ENCODE measurements around the gene UBE2Q2.
A peak's percentile ranks its signal among the peaks of the same experiment; 100 is the strongest.
"Not testable (repeated sequence)": the region's sequence is repeated elsewhere in the genome, so short reads cannot be mapped to it uniquely, and the experiment has no call there.

Gene UBE2Q2

GRCh38 chr15:75842722-75843677 lies at the start of gene UBE2Q2:
TSS of gene UBE2Q2 (plus strand) at chr15:75843447. CDS start at chr15:75843667, 220 bp downstream.
- H3K9ac ChIP-seq (ENCODE audit: low read length): peak within 1 kb of the TSS; percentile 80
- H3K27ac ChIP-seq (ENCODE audit: low read depth, low read length): peak within 1 kb of the TSS; percentile 97
- H3K4me3 ChIP-seq (ENCODE audit: low read length): peak within 1 kb of the TSS; percentile 79
- H3K4me1 ChIP-seq (ENCODE audit: control insufficient read depth, insufficient read depth, low read length): peaks cover 13% of the 10 kb centered on the region
- H3K36me3 ChIP-seq (ENCODE audit: control insufficient read depth, insufficient read depth, low read length): no peaks in the 10 kb centered on the region
- H3K27me3 ChIP-seq (ENCODE audit: control insufficient read depth, insufficient read depth, low read length): no peaks in the 10 kb centered on the region

- Histone ChIP-seq H3K4me1 (ENCODE audit: control insufficient read depth, insufficient read depth, low read length) (no peaks in the 10 kb centered on the region), H3K36me3 (ENCODE audit: control insufficient read depth, insufficient read depth, low read length) (no peaks in the 10 kb centered on the region), H3K4me3 (ENCODE audit: low read length) (no peak overlapping the region), H3K27me3 (ENCODE audit: control insufficient read depth, insufficient read depth, low read length) (no peaks in the 10 kb centered on the region), H3K9ac (ENCODE audit: low read length) (no peak overlapping the region), H3K27ac (ENCODE audit: low read depth, low read length) (no peak overlapping the region)
These were observed 46.9 kb upstream of the UBE2Q2 start for GRCh38 chr15:75796321-75796720.

GRCh38 chr15:75797146-75797545 lies 46.1 kb upstream of the UBE2Q2 start:
- not testable (repeated sequence) for H3K4me3 ChIP-seq (ENCODE audit: low read length); H3K9ac ChIP-seq (ENCODE audit: low read length); H3K27me3 ChIP-seq (ENCODE audit: control insufficient read depth, insufficient read depth, low read length); H3K27ac ChIP-seq (ENCODE audit: low read depth, low read length); H3K4me1 ChIP-seq (ENCODE audit: control insufficient read depth, insufficient read depth, low read length); H3K36me3 ChIP-seq (ENCODE audit: control insufficient read depth, insufficient read depth, low read length)

GRCh38 chr15:75799190-75799589 lies 44.1 kb upstream of the UBE2Q2 start:
- no peak overlapping the region for H3K4me3 ChIP-seq (ENCODE audit: low read length)
- no peak overlapping the region for H3K27ac ChIP-seq (ENCODE audit: low read depth, low read length)
- H3K36me3 ChIP-seq (ENCODE audit: control insufficient read depth, insufficient read depth, low read length): no peaks in the 10 kb centered on the region
- no peak overlapping the region for H3K9ac ChIP-seq (ENCODE audit: low read length)
- H3K4me1 ChIP-seq (ENCODE audit: control insufficient read depth, insufficient read depth, low read length): no peaks in the 10 kb centered on the region
- no peaks in the 10 kb centered on the region for H3K27me3 ChIP-seq (ENCODE audit: control insufficient read depth, insufficient read depth, low read length)

- not testable (repeated sequence) for H3K4me3 ChIP-seq (ENCODE audit: low read length); H3K9ac ChIP-seq (ENCODE audit: low read length); H3K4me1 ChIP-seq (ENCODE audit: control insufficient read depth, insufficient read depth, low read length); H3K36me3 ChIP-seq (ENCODE audit: control insufficient read depth, insufficient read depth, low read length); H3K27me3 ChIP-seq (ENCODE audit: control insufficient read depth, insufficient read depth, low read length); H3K27ac ChIP-seq (ENCODE audit: low read depth, low read length)
These were observed 42.8 kb upstream of the UBE2Q2 start for GRCh38 chr15:75800409-75800808.

- Histone ChIP-seq H3K27ac (ENCODE audit: low read depth, low read length) (no peak overlapping the region), H3K4me3 (ENCODE audit: low read length) (peak overlapping the region; percentile 52), H3K9ac (ENCODE audit: low read length) (no peak overlapping the region), H3K36me3 (ENCODE audit: control insufficient read depth, insufficient read depth, low read length) (no peaks in the 10 kb centered on the region), H3K27me3 (ENCODE audit: control insufficient read depth, insufficient read depth, low read length) (no peaks in the 10 kb centered on the region), H3K4me1 (ENCODE audit: control insufficient read depth, insufficient read depth, low read length) (no peaks in the 10 kb centered on the region)
These were observed 41.2 kb upstream of the UBE2Q2 start for GRCh38 chr15:75801859-75802593.

GRCh38 chr15:75807486-75807885 lies 35.8 kb upstream of the UBE2Q2 start:
- not testable (repeated sequence) for H3K27ac ChIP-seq (ENCODE audit: low read depth, low read length); H3K9ac ChIP-seq (ENCODE audit: low read length); H3K4me3 ChIP-seq (ENCODE audit: low read length)

GRCh38 chr15:75808009-75808408 lies 35.2 kb upstream of the UBE2Q2 start:
- H3K36me3 ChIP-seq (ENCODE audit: control insufficient read depth, insufficient read depth, low read length); H3K4me3 ChIP-seq (ENCODE audit: low read length); H3K27ac ChIP-seq (ENCODE audit: low read depth, low read length); H3K4me1 ChIP-seq (ENCODE audit: control insufficient read depth, insufficient read depth, low read length); H3K27me3 ChIP-seq (ENCODE audit: control insufficient read depth, insufficient read depth, low read length); H3K9ac ChIP-seq (ENCODE audit: low read length): not testable (repeated sequence)

More at GRCh38 chr15:75807486-75807885, 35.8 kb upstream of the UBE2Q2 start:
- H3K27me3 ChIP-seq (ENCODE audit: control insufficient read depth, insufficient read depth, low read length); H3K36me3 ChIP-seq (ENCODE audit: control insufficient read depth, insufficient read depth, low read length); H3K4me1 ChIP-seq (ENCODE audit: control insufficient read depth, insufficient read depth, low read length): not testable (repeated sequence)

- Histone ChIP-seq H3K27ac (ENCODE audit: low read depth, low read length) (no peak overlapping the region), H3K27me3 (ENCODE audit: control insufficient read depth, insufficient read depth, low read length) (peaks cover 3% of the 10 kb centered on the region), H3K36me3 (ENCODE audit: control insufficient read depth, insufficient read depth, low read length) (no peaks in the 10 kb centered on the region), H3K9ac (ENCODE audit: low read length) (no peak overlapping the region), H3K4me3 (ENCODE audit: low read length) (no peak overlapping the region), H3K4me1 (ENCODE audit: control insufficient read depth, insufficient read depth, low read length) (no peaks in the 10 kb centered on the region)
These were observed 34.7 kb upstream of the UBE2Q2 start for GRCh38 chr15:75808563-75808962.

- Histone ChIP-seq H3K27ac (ENCODE audit: low read depth, low read length) (no peak overlapping the region), H3K4me3 (ENCODE audit: low read length) (no peak overlapping the region), H3K9ac (ENCODE audit: low read length) (no peak overlapping the region), H3K36me3 (ENCODE audit: control insufficient read depth, insufficient read depth, low read length) (no peaks in the 10 kb centered on the region), H3K27me3 (ENCODE audit: control insufficient read depth, insufficient read depth, low read length) (peaks cover 3% of the 10 kb centered on the region), H3K4me1 (ENCODE audit: control insufficient read depth, insufficient read depth, low read length) (no peaks in the 10 kb centered on the region)
These were observed 33.1 kb upstream of the UBE2Q2 start for GRCh38 chr15:75809986-75810750.

GRCh38 chr15:75810874-75811498 lies 32.3 kb upstream of the UBE2Q2 start:
- Histone ChIP-seq H3K36me3 (ENCODE audit: control insufficient read depth, insufficient read depth, low read length) (no peaks in the 10 kb centered on the region), H3K4me3 (ENCODE audit: low read length) (no peak overlapping the region), H3K4me1 (ENCODE audit: control insufficient read depth, insufficient read depth, low read length) (no peaks in the 10 kb centered on the region), H3K9ac (ENCODE audit: low read length) (no peak overlapping the region), H3K27me3 (ENCODE audit: control insufficient read depth, insufficient read depth, low read length) (peaks cover 3% of the 10 kb centered on the region), H3K27ac (ENCODE audit: low read depth, low read length) (no peak overlapping the region)

GRCh38 chr15:75811626-75812025 lies 31.6 kb upstream of the UBE2Q2 start:
- Histone ChIP-seq H3K27me3 (ENCODE audit: control insufficient read depth, insufficient read depth, low read length) (peaks cover 3% of the 10 kb centered on the region), H3K9ac (ENCODE audit: low read length) (no peak overlapping the region), H3K27ac (ENCODE audit: low read depth, low read length) (no peak overlapping the region), H3K36me3 (ENCODE audit: control insufficient read depth, insufficient read depth, low read length) (no peaks in the 10 kb centered on the region), H3K4me1 (ENCODE audit: control insufficient read depth, insufficient read depth, low read length) (no peaks in the 10 kb centered on the region), H3K4me3 (ENCODE audit: low read length) (no peak overlapping the region)

Data from rectal smooth muscle tissue (tissue), 1 donor.